K562 (cell line): Measurements from ENCODE around the gene ATF7IP. TPM values are rescaled to one million over a fixed set of nuclear protein-coding genes. Genes with fewer than 3 reads are reported as not detected.

Source experiments
- ATAC-seq: fragments of 200-7000 bp; cut with Tn5 transposase; 3 replicates; pipeline ENCODE4 v1.9.1; 2020; ENCODE audit warnings: moderate library complexity
- BruUV-seq: library from RNA; stranded (reverse); fragments of 400-500 nt; replicated peaks from 2 replicates; lab custom pipeline; 2021; lab: Mats Ljungman, UMichigan
- CTCF ChIA-PET: fragments of 300-600 bp; formaldehyde crosslinking; extraction: SDS; loops from one replicate; lab custom pipeline; 2021; ENCODE audit warnings: low intra/inter-chr PET ratio; lab: Yijun Ruan, JAX
- POLR2A ChIA-PET: fragments of 300-600, 350-650 bp; sonication (Branson Sonifier 250); formaldehyde crosslinking; extraction: SDS; loops from one replicate; lab custom pipeline; 2021; ENCODE audit warnings: antibody characterized with exemption, inconsistent platforms; lab: Yijun Ruan, JAX
- DNase-seq, 4 experiments: peaks; one replicate each; pipeline versions ENCODE4 v3.0.0 to v3.0.0-alpha.2; 2011 to 2018; ENCODE audit warnings: low spot score in 3 of 4, mixed read lengths in 3 of 4; ENCODE audit errors: extremely low read depth in 1 of 4
- FAIRE-seq: peaks from 2 replicates; lab custom pipeline; 2011; peaks lifted over from hg19 to GRCh38; lab: Jason Lieb, UNC
- H2AFZ ChIP-seq: 2 replicates; pipeline ENCODE4 v1.6.0; 2011; ENCODE audit warnings: low read depth, low read length, control low read depth, inconsistent platforms
- H3K27ac ChIP-seq: fragments of 200-600 bp; 3 replicates; pipeline ENCODE4 v1.8.0; 2011; ENCODE audit warnings: low read depth, mild to moderate bottlenecking, control low read depth, inconsistent platforms, low read length, moderate library complexity, mixed read lengths; ENCODE audit errors: extremely low read depth
- H3K27me3 ChIP-seq, 2 experiments: fragments of 300-600 bp in 1 of 2; 2 replicates in 1 of 2; 3 replicates in 1 of 2; pipeline versions ENCODE4 v1.6.0 to v1.8.0; 2011; ENCODE audit warnings: inconsistent platforms in 2 of 2, low read length in 2 of 2, mild to moderate bottlenecking in 1 of 2, mixed read lengths in 1 of 2, moderate library complexity in 1 of 2; ENCODE audit not compliant: control insufficient read depth in 2 of 2, insufficient read depth in 2 of 2
- H3K36me3 ChIP-seq: fragments of 300-600 bp; 3 replicates; pipeline ENCODE4 v1.8.0; 2011; ENCODE audit warnings: mild to moderate bottlenecking, low read length, inconsistent platforms; ENCODE audit not compliant: control insufficient read depth, insufficient read depth
- H3K4me1 ChIP-seq, 2 experiments: fragments of 200-600 bp in 1 of 2; replicated peaks in 1 of 2; 2 replicates in 1 of 2; 3 replicates in 1 of 2; pipeline versions ENCODE4 v1.5.1 to v1.8.0; 2011; ENCODE audit warnings: inconsistent platforms in 2 of 2, low read length in 2 of 2, mild to moderate bottlenecking in 1 of 2, mixed read lengths in 1 of 2, moderate library complexity in 1 of 2; ENCODE audit not compliant: control insufficient read depth in 2 of 2, insufficient read depth in 2 of 2
- H3K4me2 ChIP-seq: 2 replicates; pipeline ENCODE4 v1.6.1; 2011; ENCODE audit warnings: low read length, control low read depth, inconsistent platforms, mixed read lengths; ENCODE audit not compliant: insufficient read depth
- H3K4me3 ChIP-seq: fragments of 200-600 bp; sonication (generic), shearing (Covaris generic); 2 replicates; pipeline ENCODE4 v1.5.1; 2016; ENCODE audit warnings: control low read depth, inconsistent platforms
- H3K79me2 ChIP-seq: fragments of 200-600 bp; 3 replicates; pipeline ENCODE4 v1.8.0; 2011; ENCODE audit warnings: low read length, inconsistent platforms; ENCODE audit not compliant: control insufficient read depth, insufficient read depth
- H3K9ac ChIP-seq, 2 experiments: 2 replicates each; pipeline versions ENCODE4 v1.6.0 to v1.6.1; 2011; ENCODE audit warnings: low read depth in 2 of 2, low read length in 2 of 2, control low read depth in 1 of 2, inconsistent platforms in 1 of 2, mild to moderate bottlenecking in 1 of 2, mixed read lengths in 1 of 2; ENCODE audit not compliant: insufficient read depth in 1 of 2
- H3K9me1 ChIP-seq: one replicate; pipeline ENCODE4 v1.6.0; 2011; ENCODE audit warnings: inconsistent platforms, mild to moderate bottlenecking, low read length, moderate library complexity; ENCODE audit not compliant: control insufficient read depth, insufficient read depth
- H3K9me3 ChIP-seq: replicated peaks from 2 replicates; pipeline ENCODE4 v1.5.1; 2011; ENCODE audit warnings: low read depth, low read length, inconsistent platforms; ENCODE audit not compliant: control insufficient read depth, insufficient read depth
- H4K20me1 ChIP-seq: replicated peaks from 2 replicates; pipeline ENCODE4 v1.6.1; 2011; ENCODE audit warnings: low read length, inconsistent platforms, mixed read lengths; ENCODE audit not compliant: control insufficient read depth, insufficient read depth
- ATF1 ChIP-seq, 2 experiments: fragments of 450-650 bp in 1 of 2; IDR thresholded peaks; 2 replicates each; pipeline ENCODE4 v1.6.1; 2016; ENCODE audit warnings: missing compliant biosample characterization in 1 of 2, missing genetic modification characterization in 1 of 2
- BHLHE40 ChIP-seq: IDR thresholded peaks from 2 replicates; pipeline ENCODE4 v1.6.1; 2011; ENCODE audit warnings: low read length, improper control_type of control experiment
- CCNT2 ChIP-seq: IDR thresholded peaks from 2 replicates; pipeline ENCODE4 v1.6.1; 2011; ENCODE audit warnings: borderline replicate concordance, low read depth, mild to moderate bottlenecking, moderate library complexity, mixed read lengths, low read length; ENCODE audit not compliant: insufficient read length; ENCODE audit errors: extremely low read depth
- FOS ChIP-seq: IDR thresholded peaks from 3 replicates; pipeline ENCODE4 v1.6.1; 2011; ENCODE audit not compliant: insufficient read length; ENCODE audit errors: extremely low read depth
- MXI1 ChIP-seq: IDR thresholded peaks from 2 replicates; pipeline ENCODE4 v1.6.1; 2011; ENCODE audit warnings: low read depth, mild to moderate bottlenecking, improper control_type of control experiment, low read length
- PHF20 ChIP-seq: fragments of 450-650 bp; IDR thresholded peaks from 2 replicates; pipeline ENCODE4 v1.6.1; 2018; ENCODE audit not compliant: partially characterized antibody
- SOX6 ChIP-seq: fragments of 450-650 bp; IDR thresholded peaks from 2 replicates; pipeline ENCODE4 v1.6.1; 2014; ENCODE audit warnings: mild to moderate bottlenecking
- TEAD2 ChIP-seq: fragments of 450-650 bp; IDR thresholded peaks from 2 replicates; pipeline ENCODE4 v1.6.1; 2016; ENCODE audit warnings: missing genetic modification characterization, control low read depth, missing compliant biosample characterization
- ZFP30 ChIP-seq: fragments of 250-450 bp; sonication (Bioruptor Pico); IDR thresholded peaks from 2 replicates; pipeline ENCODE4 v1.8.0; 2022; ENCODE audit warnings: moderate library complexity, mild to moderate bottlenecking, inconsistent platforms, borderline replicate concordance
- ZNF830 ChIP-seq: fragments of 250-450 bp; sonication (Bioruptor Pico); IDR thresholded peaks from 2 replicates; pipeline ENCODE4 v1.5.0; 2021; ENCODE audit warnings: mild to moderate bottlenecking
- WGBS: fragments of 100-300 bp; shearing (Covaris generic); methylation state at CpG from one replicate; pipeline ENCODE4 v1.1.6; 2016; ENCODE audit warnings: low coverage, mixed read lengths; ENCODE audit not compliant: insufficient coverage; ENCODE audit errors: missing lambda C conversion rate; 5-methylcytosine and 5-hydroxymethylcytosine counted together
- in situ Hi-C: fragments of 300-500 bp; cut with MboI; formaldehyde crosslinking; loops from 4 replicates; pipeline ENCODE4 v1.15.0; 2018; ENCODE audit warnings: inconsistent platforms, mixed read lengths
- intact Hi-C: fragments of 100-400 bp; cut with micrococcal nuclease; formaldehyde crosslinking; loops from 2 replicates; pipeline ENCODE4 v1.14.2; 2022
- polyA plus RNA-seq, 8 experiments: library from polyadenylated mRNA; depleted of rRNA in 4 of 8; stranded (reverse) in 5 of 8; unstranded in 3 of 8; fragments of >200 nt; fragmentation: Nextera tagmentation in 2 of 8; fragmentation: Illumina TruSeq in 1 of 8; extraction: Ambion mirVana in 2 of 8; extraction: Trizol in 1 of 8; gene quantifications; 2 replicates each; pipeline versions ENCODE4 v1.2.1 to v1.2.3, GENCODE V29; 2011 to 2014; ENCODE audit warnings: inconsistent platforms in 1 of 8, missing spikeins in 1 of 8
- total RNA-seq, 7 experiments: library from RNA; depleted of rRNA in 6 of 7; stranded (reverse); fragments of >200 nt in 6 of 7; fragmentation: Illumina TruSeq in 2 of 7; extraction: Trizol in 2 of 7; gene quantifications; 2 replicates each; pipeline versions ENCODE4 v1.2.1 to v1.2.3, GENCODE V29; 2011 to 2021; ENCODE audit warnings: low replicate concordance in 1 of 7
- TF ChIP-seq, protein P1 (sequence below): fragments of 250-450 bp; sonication (Bioruptor Pico); IDR thresholded peaks from 2 replicates; pipeline ENCODE4 v1.5.1; 2021; ENCODE audit warnings: mild to moderate bottlenecking
- TF ChIP-seq, protein P2 (sequence below): fragments of 450-650 bp; conservative IDR thresholded peaks from 2 replicates; pipeline ENCODE4 v1.6.1; 2016; ENCODE audit warnings: missing genetic modification characterization, low read depth, mild to moderate bottlenecking, control low read depth, missing compliant biosample characterization
- TF ChIP-seq, protein P3 (sequence below), 2 experiments: fragments of 450-650 bp in 1 of 2; IDR thresholded peaks; 2 replicates each; pipeline ENCODE4 v1.6.1; 2011 to 2017; ENCODE audit warnings: low read depth in 2 of 2, antibody characterized with exemption in 1 of 2, borderline replicate concordance in 1 of 2, low read length in 1 of 2, mild to moderate bottlenecking in 1 of 2, mixed read lengths in 1 of 2; ENCODE audit not compliant: control insufficient read depth in 1 of 2
- TF ChIP-seq, protein P4 (sequence below): sonication (generic); formaldehyde crosslinking; IDR thresholded peaks from 2 replicates; pipeline ENCODE4 v1.8.0; 2022; ENCODE audit warnings: mild to moderate bottlenecking, missing genetic modification reagents

ATF7IP gene
- total and polyA plus RNA-seq, 9 of the 15 experiments (the other 6 are each of a cell fraction or from before 2014, with no cell fraction given) = 2.8 to 27.1 (median 11.0) TPM

DNA sequence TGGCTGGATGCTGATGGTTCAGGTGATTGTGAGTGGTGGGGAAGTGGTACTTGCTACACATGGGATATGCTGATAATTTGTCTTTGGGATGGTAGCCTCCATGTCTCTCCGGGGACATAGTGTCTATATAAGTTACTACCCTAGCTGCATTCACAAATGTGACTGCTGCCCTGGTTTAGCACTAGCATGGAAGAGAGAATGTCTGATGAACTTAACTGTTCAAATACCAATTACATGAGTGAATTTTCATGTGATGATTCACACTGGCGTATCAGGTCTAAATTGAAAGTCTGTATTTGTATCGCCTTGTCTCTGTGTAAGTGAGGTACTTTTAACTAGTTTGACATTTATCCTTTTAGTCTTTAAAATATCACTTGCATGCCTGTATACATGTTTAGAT, 34.4 kb downstream of the ATF7IP start:
- H3K36me3 ChIP-seq = no peaks in the 10 kb centered on the region
- no peak overlapping the region for H3K4me3 ChIP-seq
- DNase-seq (no peak), FAIRE-seq (no peak), ATAC-seq (no peak)
- no peaks in the 10 kb centered on the region for H4K20me1 ChIP-seq
- in situ Hi-C loops (no loop called here), intact Hi-C loops (no loop called here)
- ChIA-PET CTCF (no interaction called here), POLR2A (no interaction called here)
- H3K9me1 ChIP-seq = no peaks in the 10 kb centered on the region
- 92% methylated on average over 2 of the region's 3 CpGs for WGBS
- H3K4me2 ChIP-seq = no peak overlapping the region
- peaks cover 98% of the 10 kb centered on the region for H3K79me2 ChIP-seq
- H3K27me3 ChIP-seq = no peaks in the 10 kb centered on the region
- H3K27ac ChIP-seq = no peak overlapping the region
- H3K4me1 ChIP-seq = peaks cover 0 to 4% of the 10 kb centered on the region in 2 experiments; a peak in 3 of 5 replicates
- no peak overlapping the region for H2AFZ ChIP-seq
- TF ChIP-seq SOX6 (no peak), TEAD2 (no peak), BHLHE40 (no peak), ATF1 (CRISPR knock-in tag; IDR thresholded peaks at IDR 0.05) (no peak), ATF1 (tag; IDR thresholded peaks at IDR 0.05) (no peak), FOS (no peak), CCNT2 (no peak), ZNF830 (no peak), PHF20 (no peak), ZFP30 (CRISPR knock-in tag) (no peak), MXI1 (no peak)
- TF ChIP-seq, protein P1, sequence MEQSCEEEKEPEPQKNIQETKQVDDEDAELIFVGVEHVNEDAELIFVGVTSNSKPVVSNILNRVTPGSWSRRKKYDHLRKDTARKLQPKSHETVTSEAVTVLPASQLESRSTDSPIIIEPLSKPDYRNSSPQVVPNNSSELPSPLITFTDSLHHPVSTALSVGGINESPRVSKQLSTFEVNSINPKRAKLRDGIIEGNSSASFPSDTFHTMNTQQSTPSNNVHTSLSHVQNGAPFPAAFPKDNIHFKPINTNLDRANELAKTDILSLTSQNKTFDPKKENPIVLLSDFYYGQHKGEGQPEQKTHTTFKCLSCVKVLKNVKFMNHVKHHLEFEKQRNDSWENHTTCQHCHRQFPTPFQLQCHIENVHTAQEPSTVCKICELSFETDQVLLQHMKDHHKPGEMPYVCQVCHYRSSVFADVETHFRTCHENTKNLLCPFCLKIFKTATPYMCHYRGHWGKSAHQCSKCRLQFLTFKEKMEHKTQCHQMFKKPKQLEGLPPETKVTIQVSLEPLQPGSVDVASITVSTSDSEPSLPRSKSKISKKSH (CRISPR knock-in tag) = no peak
- TF ChIP-seq, protein P2, sequence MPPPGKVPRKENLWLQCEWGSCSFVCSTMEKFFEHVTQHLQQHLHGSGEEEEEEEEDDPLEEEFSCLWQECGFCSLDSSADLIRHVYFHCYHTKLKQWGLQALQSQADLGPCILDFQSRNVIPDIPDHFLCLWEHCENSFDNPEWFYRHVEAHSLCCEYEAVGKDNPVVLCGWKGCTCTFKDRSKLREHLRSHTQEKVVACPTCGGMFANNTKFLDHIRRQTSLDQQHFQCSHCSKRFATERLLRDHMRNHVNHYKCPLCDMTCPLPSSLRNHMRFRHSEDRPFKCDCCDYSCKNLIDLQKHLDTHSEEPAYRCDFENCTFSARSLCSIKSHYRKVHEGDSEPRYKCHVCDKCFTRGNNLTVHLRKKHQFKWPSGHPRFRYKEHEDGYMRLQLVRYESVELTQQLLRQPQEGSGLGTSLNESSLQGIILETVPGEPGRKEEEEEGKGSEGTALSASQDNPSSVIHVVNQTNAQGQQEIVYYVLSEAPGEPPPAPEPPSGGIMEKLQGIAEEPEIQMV = no peak
- TF ChIP-seq, protein P3, sequence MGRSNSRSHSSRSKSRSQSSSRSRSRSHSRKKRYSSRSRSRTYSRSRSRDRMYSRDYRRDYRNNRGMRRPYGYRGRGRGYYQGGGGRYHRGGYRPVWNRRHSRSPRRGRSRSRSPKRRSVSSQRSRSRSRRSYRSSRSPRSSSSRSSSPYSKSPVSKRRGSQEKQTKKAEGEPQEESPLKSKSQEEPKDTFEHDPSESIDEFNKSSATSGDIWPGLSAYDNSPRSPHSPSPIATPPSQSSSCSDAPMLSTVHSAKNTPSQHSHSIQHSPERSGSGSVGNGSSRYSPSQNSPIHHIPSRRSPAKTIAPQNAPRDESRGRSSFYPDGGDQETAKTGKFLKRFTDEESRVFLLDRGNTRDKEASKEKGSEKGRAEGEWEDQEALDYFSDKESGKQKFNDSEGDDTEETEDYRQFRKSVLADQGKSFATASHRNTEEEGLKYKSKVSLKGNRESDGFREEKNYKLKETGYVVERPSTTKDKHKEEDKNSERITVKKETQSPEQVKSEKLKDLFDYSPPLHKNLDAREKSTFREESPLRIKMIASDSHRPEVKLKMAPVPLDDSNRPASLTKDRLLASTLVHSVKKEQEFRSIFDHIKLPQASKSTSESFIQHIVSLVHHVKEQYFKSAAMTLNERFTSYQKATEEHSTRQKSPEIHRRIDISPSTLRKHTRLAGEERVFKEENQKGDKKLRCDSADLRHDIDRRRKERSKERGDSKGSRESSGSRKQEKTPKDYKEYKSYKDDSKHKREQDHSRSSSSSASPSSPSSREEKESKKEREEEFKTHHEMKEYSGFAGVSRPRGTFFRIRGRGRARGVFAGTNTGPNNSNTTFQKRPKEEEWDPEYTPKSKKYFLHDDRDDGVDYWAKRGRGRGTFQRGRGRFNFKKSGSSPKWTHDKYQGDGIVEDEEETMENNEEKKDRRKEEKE (IDR thresholded peaks at IDR 0.05; ENCODE audit: borderline replicate concordance in 1 of 2, control insufficient read depth in 1 of 2, low read depth in 2 of 2, low read length in 1 of 2) = no peak
- TF ChIP-seq, protein P4, sequence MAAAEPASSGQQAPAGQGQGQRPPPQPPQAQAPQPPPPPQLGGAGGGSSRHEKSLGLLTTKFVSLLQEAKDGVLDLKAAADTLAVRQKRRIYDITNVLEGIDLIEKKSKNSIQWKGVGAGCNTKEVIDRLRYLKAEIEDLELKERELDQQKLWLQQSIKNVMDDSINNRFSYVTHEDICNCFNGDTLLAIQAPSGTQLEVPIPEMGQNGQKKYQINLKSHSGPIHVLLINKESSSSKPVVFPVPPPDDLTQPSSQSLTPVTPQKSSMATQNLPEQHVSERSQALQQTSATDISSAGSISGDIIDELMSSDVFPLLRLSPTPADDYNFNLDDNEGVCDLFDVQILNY (CRISPR knock-in tag) = no peak
- H3K9me3 ChIP-seq = peaks cover 2% of the 10 kb centered on the region; the same call in 1 of the 2 replicates
- no TSS peak for BruUV-seq
- no peak overlapping the region for H3K9ac ChIP-seq
